ENCODE data around the gene RAB42.

DNA sequence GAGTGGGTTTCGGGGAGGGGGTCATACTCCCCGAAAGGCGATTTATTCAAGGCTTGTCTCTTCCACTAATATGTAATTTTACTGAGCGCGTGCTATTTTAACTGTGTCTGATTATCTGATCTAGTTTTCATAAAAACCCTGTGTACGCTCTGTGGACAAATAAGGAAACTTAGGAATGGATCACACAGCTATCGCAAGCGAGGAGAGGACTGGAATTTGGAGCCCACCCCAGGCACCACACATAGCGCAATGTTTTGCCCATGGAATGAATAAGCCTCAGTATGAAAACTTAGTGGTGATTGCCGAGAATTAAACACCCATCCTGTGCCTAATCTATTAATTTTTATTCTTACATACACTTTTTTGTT is 9.8 kb upstream of the RAB42 start:
- TF ChIP-seq, protein P1, sequence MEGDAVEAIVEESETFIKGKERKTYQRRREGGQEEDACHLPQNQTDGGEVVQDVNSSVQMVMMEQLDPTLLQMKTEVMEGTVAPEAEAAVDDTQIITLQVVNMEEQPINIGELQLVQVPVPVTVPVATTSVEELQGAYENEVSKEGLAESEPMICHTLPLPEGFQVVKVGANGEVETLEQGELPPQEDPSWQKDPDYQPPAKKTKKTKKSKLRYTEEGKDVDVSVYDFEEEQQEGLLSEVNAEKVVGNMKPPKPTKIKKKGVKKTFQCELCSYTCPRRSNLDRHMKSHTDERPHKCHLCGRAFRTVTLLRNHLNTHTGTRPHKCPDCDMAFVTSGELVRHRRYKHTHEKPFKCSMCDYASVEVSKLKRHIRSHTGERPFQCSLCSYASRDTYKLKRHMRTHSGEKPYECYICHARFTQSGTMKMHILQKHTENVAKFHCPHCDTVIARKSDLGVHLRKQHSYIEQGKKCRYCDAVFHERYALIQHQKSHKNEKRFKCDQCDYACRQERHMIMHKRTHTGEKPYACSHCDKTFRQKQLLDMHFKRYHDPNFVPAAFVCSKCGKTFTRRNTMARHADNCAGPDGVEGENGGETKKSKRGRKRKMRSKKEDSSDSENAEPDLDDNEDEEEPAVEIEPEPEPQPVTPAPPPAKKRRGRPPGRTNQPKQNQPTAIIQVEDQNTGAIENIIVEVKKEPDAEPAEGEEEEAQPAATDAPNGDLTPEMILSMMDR (IDR thresholded peaks at IDR 0.05; ENCODE audit: control extremely low read depth in 1 of 3, insufficient read depth in 1 of 3, low read depth in 1 of 3, low read length in 3 of 3): no peak
- no peak for TF ChIP-seq CREB1 (IDR thresholded peaks at IDR 0.05)
- TF ChIP-seq, protein P2, sequence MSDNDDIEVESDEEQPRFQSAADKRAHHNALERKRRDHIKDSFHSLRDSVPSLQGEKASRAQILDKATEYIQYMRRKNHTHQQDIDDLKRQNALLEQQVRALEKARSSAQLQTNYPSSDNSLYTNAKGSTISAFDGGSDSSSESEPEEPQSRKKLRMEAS (IDR thresholded peaks at IDR 0.05): no peak
- TF ChIP-seq KDM5A (IDR thresholded peaks at IDR 0.05; ENCODE audit: low read length): no peak
- no peak for TF ChIP-seq CEBPB (IDR thresholded peaks at IDR 0.05; ENCODE audit: low read depth, low read length)
- TF ChIP-seq TAF7 (optimal IDR thresholded peaks at IDR 0.05; ENCODE audit: borderline replicate concordance, low read depth, low read length): no peak
- TF ChIP-seq EGR1 (IDR thresholded peaks at IDR 0.05; ENCODE audit: borderline replicate concordance, low read depth, low read length): no peak
- no peak for TF ChIP-seq TBP (IDR thresholded peaks at IDR 0.05; ENCODE audit: low read depth, low read length)
- TF ChIP-seq RXRA (IDR thresholded peaks at IDR 0.05; ENCODE audit: insufficient read depth, low read depth, low read length): no peak
